Measurements from ENCODE around the gene HTN3. TPM values are rescaled to one million over a fixed set of nuclear protein-coding genes. Genes with fewer than 3 reads are reported as not detected.
"Not testable (repeated sequence)": the region's sequence is repeated elsewhere in the genome, so short reads cannot be mapped to it uniquely, and the experiment has no call there.

Gene HTN3
- not detected for total RNA-seq

- WGBS, 2 donors = 83 to 90% methylated on average over 7 of the region's 7 CpGs
- DNase-seq; H3K4me1 ChIP-seq; ATAC-seq (ENCODE audit: low FRiP score in 2 of 2); H3K27ac ChIP-seq; H3K36me3 ChIP-seq; H3K27me3 ChIP-seq; H3K9me3 ChIP-seq; H3K4me3 ChIP-seq: not testable (repeated sequence)
These were observed at the start of gene HTN3 for GRCh38 chr4:70028159-70028558. Gene HTN3, plus strand, starts transcription at chr4:70028459. Its CDS starts 2,282 bp downstream, at chr4:70030741.

- DNase-seq (peak in 1 of 2 donors; percentile 26), ATAC-seq (ENCODE audit: low FRiP score in 2 of 2) (peak in 1 of 2 donors; percentile 73)
- Histone ChIP-seq H3K36me3 (no peaks in the 10 kb centered on the region), H3K27me3 (no peaks in the 10 kb centered on the region), H3K4me1 (no peaks in the 10 kb centered on the region), H3K27ac (no peak overlapping the region), H3K4me3 (no peak overlapping the region), H3K9me3 (no peaks in the 10 kb centered on the region)
- TF ChIP-seq POLR2A (IDR thresholded peaks at IDR 0.05) = no peak
- no peak for TF ChIP-seq CTCF (IDR thresholded peaks at IDR 0.05)
- TF ChIP-seq POLR2AphosphoS5 (IDR thresholded peaks at IDR 0.05) = no peak
- TF ChIP-seq EP300 (IDR thresholded peaks at IDR 0.05) = no peak
- WGBS, 2 donors = 33 to 43% methylated on average over 2 of the region's 2 CpGs
These were observed 44.2 kb upstream of the HTN3 start for GRCh38 chr4:69984030-69984443.

DNA sequence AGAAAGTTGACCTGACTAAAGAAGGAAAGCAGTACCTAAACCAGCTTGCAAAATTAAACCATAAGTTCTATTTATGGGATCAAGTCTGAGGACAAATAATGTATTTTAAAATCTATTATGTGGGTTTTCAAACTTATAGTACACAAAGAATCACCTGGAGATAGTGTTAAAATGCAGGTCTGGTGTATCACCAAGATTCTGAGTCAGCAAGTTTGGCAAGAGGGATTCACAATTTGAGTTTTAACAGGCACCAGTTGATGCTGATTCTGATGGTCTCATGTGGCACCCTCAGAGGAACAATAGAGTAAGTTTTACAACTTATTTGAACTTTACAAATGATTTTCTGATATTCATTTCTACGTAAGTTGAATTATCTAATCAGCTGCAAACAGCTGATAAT lies 41.6 kb upstream of the HTN3 start:
- Histone ChIP-seq H3K27me3 (no peaks in the 10 kb centered on the region), H3K36me3 (no peaks in the 10 kb centered on the region), H3K27ac (no peak overlapping the region), H3K9me3 (no peaks in the 10 kb centered on the region), H3K4me1 (no peaks in the 10 kb centered on the region), H3K4me3 (no peak overlapping the region)
- no peak for DNase-seq
- no peak for TF ChIP-seq CTCF (IDR thresholded peaks at IDR 0.05)
- WGBS, 2 donors = 81 to 91% methylated on average over 1 of the region's 1 CpG
- ATAC-seq (ENCODE audit: low FRiP score in 2 of 2) = no peak

DNA sequence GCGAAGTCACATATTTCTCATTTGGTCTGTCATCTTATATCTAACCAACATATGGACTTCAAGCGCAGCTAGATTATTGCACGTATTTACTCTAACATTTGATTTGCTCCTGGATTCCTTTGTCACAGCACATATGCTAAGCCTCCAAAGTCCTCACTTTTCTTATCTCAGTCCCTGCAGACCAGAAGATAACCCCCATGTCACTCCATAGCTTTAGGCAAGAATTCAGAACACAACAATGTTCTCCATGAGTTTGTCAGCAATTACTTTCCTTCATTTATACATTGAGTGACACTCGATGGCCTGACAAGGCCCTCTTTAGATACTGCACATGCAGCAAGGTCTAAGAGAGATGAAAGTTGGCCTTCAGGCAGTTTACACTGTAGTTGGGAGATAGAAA lies 37.2 kb upstream of the HTN3 start:
- no peaks in the 10 kb centered on the region for H3K9me3 ChIP-seq
- H3K27me3 ChIP-seq = no peaks in the 10 kb centered on the region
- no peak overlapping the region for H3K27ac ChIP-seq
- no peak for TF ChIP-seq EP300 (IDR thresholded peaks at IDR 0.05)
- no peak for TF ChIP-seq CTCF (IDR thresholded peaks at IDR 0.05)
- TF ChIP-seq POLR2AphosphoS5 (IDR thresholded peaks at IDR 0.05) = no peak
- ATAC-seq (ENCODE audit: low FRiP score in 2 of 2) (no peak), DNase-seq (no peak)
- no peak overlapping the region for H3K4me3 ChIP-seq
- 76 to 78% methylated on average over 4 of the region's 4 CpGs for WGBS, 2 donors
- no peaks in the 10 kb centered on the region for H3K36me3 ChIP-seq
- no peaks in the 10 kb centered on the region for H3K4me1 ChIP-seq

DNA sequence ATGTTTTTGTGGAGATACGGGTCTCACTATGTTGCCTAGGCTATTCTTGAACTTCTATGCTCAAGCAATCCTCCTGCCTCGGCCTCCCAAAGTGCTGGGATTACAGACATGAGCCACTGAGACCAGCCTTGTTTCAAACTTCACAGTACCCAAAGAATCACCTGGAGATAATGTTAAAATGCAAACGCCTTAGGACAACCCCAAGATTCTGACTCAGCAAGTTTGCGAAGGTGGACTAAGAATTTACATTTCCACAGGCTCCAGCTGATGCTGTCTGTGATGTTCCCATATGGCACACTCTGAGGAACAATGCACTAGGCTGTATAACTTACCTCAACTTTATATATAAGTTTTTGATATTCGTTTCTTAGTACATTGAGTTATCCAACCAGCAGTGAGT lies 33.5 kb upstream of the HTN3 start:
- 79 to 81% methylated on average over 4 to 5 of the region's 5 CpGs for WGBS, 2 donors
- Histone ChIP-seq H3K36me3 (no peaks in the 10 kb centered on the region), H3K4me1 (no peaks in the 10 kb centered on the region), H3K9me3 (no peaks in the 10 kb centered on the region), H3K27me3 (no peaks in the 10 kb centered on the region), H3K27ac (no peak overlapping the region), H3K4me3 (no peak overlapping the region)
- DNase-seq (no peak), ATAC-seq (ENCODE audit: low FRiP score in 2 of 2) (no peak)
- no peak for TF ChIP-seq POLR2AphosphoS5 (IDR thresholded peaks at IDR 0.05)
- no peak for TF ChIP-seq EP300 (IDR thresholded peaks at IDR 0.05)
- TF ChIP-seq POLR2A (IDR thresholded peaks at IDR 0.05) = no peak
- no peak for TF ChIP-seq CTCF (IDR thresholded peaks at IDR 0.05)
